PC-3 (cell line): Measurements from ENCODE around the gene ZBTB7B.
A peak's percentile ranks its signal among the peaks of the same experiment; 100 is the strongest.

Source experiments
- CTCF ChIP-seq: fragments of 300-600 bp; sonication (generic); conservative IDR thresholded peaks from 2 replicates; pipeline ENCODE4 v1.5.1; 2017; ENCODE audit warnings: antibody characterized with exemption, low read depth, mild to moderate bottlenecking, low read length
- EZH2 ChIP-seq: fragments of 300-600 bp; sonication (generic); IDR thresholded peaks from one replicate; pipeline ENCODE4 v1.6.1; 2017; ENCODE audit warnings: antibody characterized with exemption, mild to moderate bottlenecking, low read length; ENCODE audit not compliant: unreplicated experiment
- EZH2phosphoT487 ChIP-seq: fragments of 300-600 bp; sonication (generic); IDR thresholded peaks from 2 replicates; pipeline ENCODE4 v1.6.1; 2018; ENCODE audit warnings: mild to moderate bottlenecking, antibody characterized with exemption, low read length, borderline replicate concordance

- TF ChIP-seq CTCF, result peak; percentile 43; the same call in 1 of the 2 replicates
- TF ChIP-seq EZH2, result no peak
- no peak for TF ChIP-seq EZH2phosphoT487
Measured at GRCh38 chr1:154973344-154974101, 29.1 kb upstream of the ZBTB7B start.
